Panc1 (cell line): Measurements from ENCODE around the gene TLK1. TPM values are rescaled to one million over a fixed set of nuclear protein-coding genes. Genes with fewer than 3 reads are reported as not detected.

Experiments used
- ATAC-seq: fragments of 200-7000 bp; cut with Tn5 transposase; 2 replicates; pipeline ENCODE4 v1.9.1; 2020; ENCODE audit warnings: mild to moderate bottlenecking, moderate library complexity
- BruUV-seq: library from RNA; stranded (reverse); fragments of 400-500 nt; replicated peaks from 2 replicates; lab custom pipeline; 2021; lab: Mats Ljungman, UMichigan
- CTCF ChIA-PET: fragments of 300-600 bp; sonication (Branson Sonifier 250); formaldehyde crosslinking; loops from one replicate; lab custom pipeline; 2022; ENCODE audit warnings: antibody characterized with exemption; lab: Charles Lee
- POLR2A ChIA-PET: fragments of 300-600 bp; sonication (Branson Sonifier 250); formaldehyde crosslinking; loops from one replicate; lab custom pipeline; 2022; ENCODE audit warnings: antibody characterized with exemption; lab: Charles Lee
- DNase-seq: peaks from one replicate; pipeline ENCODE4 v3.0.0-alpha.2; 2010; ENCODE audit warnings: low read depth, low spot score
- H3K27ac ChIP-seq: 2 replicates; pipeline ENCODE4 v1.5.1; 2011; ENCODE audit warnings: mild to moderate bottlenecking, low read length, inconsistent platforms
- H3K27me3 ChIP-seq: fragments of 200-500 bp; sonication (Bioruptor generic); 2 replicates; pipeline ENCODE4 v1.6.0; 2014; ENCODE audit warnings: low read length, inconsistent platforms; ENCODE audit not compliant: control insufficient read depth, insufficient read depth
- H3K36me3 ChIP-seq: fragments of 200-500 bp; sonication (Bioruptor generic); 2 replicates; pipeline ENCODE4 v1.5.1; 2014; ENCODE audit warnings: inconsistent platforms, mild to moderate bottlenecking, low read length, moderate library complexity; ENCODE audit not compliant: control insufficient read depth, insufficient read depth
- H3K4me1 ChIP-seq: 2 replicates; pipeline ENCODE4 v1.5.1; 2011; ENCODE audit warnings: inconsistent platforms, mild to moderate bottlenecking, low read length, moderate library complexity; ENCODE audit not compliant: control insufficient read depth, insufficient read depth
- H3K4me3 ChIP-seq, 2 experiments: 2 replicates each; pipeline ENCODE4 v1.5.1; 2011 to 2012; ENCODE audit warnings: low read depth in 2 of 2, low read length in 2 of 2, mild to moderate bottlenecking in 2 of 2, inconsistent platforms in 1 of 2, moderate library complexity in 1 of 2
- H3K9me3 ChIP-seq: fragments of 200-500 bp; sonication (Bioruptor generic); 2 replicates; pipeline ENCODE4 v1.5.1; 2014; ENCODE audit warnings: low read depth, mild to moderate bottlenecking, inconsistent platforms, low read length, moderate library complexity; ENCODE audit not compliant: control insufficient read depth, insufficient read depth
- CTCF ChIP-seq: fragments of 450-650 bp; IDR thresholded peaks from 2 replicates; pipeline ENCODE4 v1.5.1; 2017; ENCODE audit warnings: mild to moderate bottlenecking
- POLR2AphosphoS5 ChIP-seq: IDR thresholded peaks from 2 replicates; pipeline ENCODE4 v1.6.1; 2012; ENCODE audit warnings: mild to moderate bottlenecking, low read depth, low read length, moderate library complexity
- REST ChIP-seq, 2 experiments: IDR thresholded peaks; 2 replicates each; pipeline ENCODE4 v1.6.1; 2011 to 2012; ENCODE audit warnings: low read depth in 2 of 2, control low read depth in 1 of 2, low read length in 1 of 2, mild to moderate bottlenecking in 1 of 2, moderate library complexity in 1 of 2; ENCODE audit not compliant: insufficient read depth in 1 of 2
- SIN3A ChIP-seq: IDR thresholded peaks from 2 replicates; pipeline ENCODE4 v1.6.1; 2012; ENCODE audit warnings: low read depth, mild to moderate bottlenecking, low read length, moderate library complexity, borderline replicate concordance; ENCODE audit not compliant: insufficient read depth
- TCF7L2 ChIP-seq: IDR thresholded peaks from 2 replicates; pipeline ENCODE4 v1.6.1; 2011; ENCODE audit warnings: mild to moderate bottlenecking, low read depth, low read length, inconsistent platforms
- in situ Hi-C: cut with HindIII; loops from 2 replicates; pipeline ENCODE4 v1.10.0; 2016; ENCODE audit warnings: low sequenced_read_pairs, low pct_unique_long_range_greater_than_20kb
- intact Hi-C: fragments of 100-400 bp; cut with micrococcal nuclease; formaldehyde crosslinking; loops from one replicate; pipeline ENCODE4 v1.10.0; 2022; ENCODE audit not compliant: unreplicated experiment
- total RNA-seq: library from RNA; stranded (reverse); gene quantifications from one replicate; pipeline ENCODE4 v1.2.1, GENCODE V29; 2021; ENCODE audit not compliant: unreplicated experiment

TLK1 gene
- total RNA-seq, 1 experiment from 2014 or later: 92.9 TPM

- intact Hi-C loops: no loop called here
- H3K27me3 ChIP-seq: no peaks in the 10 kb centered on the region
- H3K9me3 ChIP-seq: no peaks in the 10 kb centered on the region
- DNase-seq (no peak), ATAC-seq (no peak)
- no peak overlapping the region for H3K27ac ChIP-seq
- no peaks in the 10 kb centered on the region for H3K4me1 ChIP-seq
- TF ChIP-seq SIN3A (no peak), REST (IDR thresholded peaks at IDR 0.05; ENCODE audit: insufficient read depth in 1 of 2, low read depth in 2 of 2, low read length in 1 of 2) (no peak), CTCF (no peak), TCF7L2 (no peak), POLR2AphosphoS5 (no peak)
- ChIA-PET POLR2A (no interaction called here), CTCF (no interaction called here)
- no peaks in the 10 kb centered on the region for H3K36me3 ChIP-seq
- H3K4me3 ChIP-seq: no peak overlapping the region
- in situ Hi-C loops: no loop called here
- BruUV-seq: no TSS peak
Measured at GRCh38 chr2:171171808-171172207, 11.1 kb upstream of the TLK1 start.

- H3K4me1 ChIP-seq: no peaks in the 10 kb centered on the region
- ChIA-PET POLR2A (no interaction called here), CTCF (no interaction called here)
- no peaks in the 10 kb centered on the region for H3K36me3 ChIP-seq
- TF ChIP-seq CTCF (no peak), POLR2AphosphoS5 (no peak), REST (IDR thresholded peaks at IDR 0.05; ENCODE audit: insufficient read depth in 1 of 2, low read depth in 2 of 2, low read length in 1 of 2) (no peak), TCF7L2 (no peak), SIN3A (no peak)
- no peak for ATAC-seq
- DNase-seq: no peak
- in situ Hi-C loops (no loop called here), intact Hi-C loops (no loop called here)
- BruUV-seq: no TSS peak
- no peak overlapping the region for H3K27ac ChIP-seq
- no peaks in the 10 kb centered on the region for H3K9me3 ChIP-seq
- H3K4me3 ChIP-seq: no peak overlapping the region
- no peaks in the 10 kb centered on the region for H3K27me3 ChIP-seq
Measured at GRCh38 chr2:171169839-171170238, 9.1 kb upstream of the TLK1 start.
